Measurements from ENCODE around the gene LHB.

Gene LHB

DNA sequence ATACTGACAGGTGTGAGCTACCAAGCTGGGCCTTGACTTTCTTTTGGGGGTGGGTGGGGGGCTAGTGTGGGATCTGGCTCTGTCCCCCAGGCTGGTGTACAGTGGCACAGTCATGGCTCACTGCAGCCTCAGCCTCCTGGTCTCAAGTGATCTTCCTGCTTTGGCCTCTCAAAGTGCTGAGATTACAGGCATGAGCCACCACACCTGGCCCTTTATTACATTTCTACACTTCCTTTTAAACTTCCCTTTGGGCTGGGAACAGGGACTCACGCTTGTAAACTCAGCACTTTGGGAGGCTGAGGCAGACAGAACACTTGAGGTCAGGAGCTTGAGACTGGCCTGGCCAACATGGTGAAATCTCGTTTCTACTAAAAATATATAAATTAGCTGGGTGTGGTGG is 39.8 kb downstream of the LHB start:
- Histone ChIP-seq H4K20me1 (ENCODE audit: insufficient read depth, low read length) (no peaks in the 10 kb centered on the region), H3K9me2 (ENCODE audit: low read depth, low read length) (no peaks in the 10 kb centered on the region), H3K36me3 (ENCODE audit: insufficient read depth, low read length) (peaks cover 16% of the 10 kb centered on the region), H3K27ac (ENCODE audit: low read depth, low read length, poor library complexity, severe bottlenecking) (no peak overlapping the region), H3K4me3 (ENCODE audit: low read depth, low read length, poor library complexity, severe bottlenecking) (no peak overlapping the region), H3K4me1 (ENCODE audit: insufficient read depth, low read length, severe bottlenecking) (no peaks in the 10 kb centered on the region), H3K27me3 (ENCODE audit: insufficient read depth, low read length) (no peaks in the 10 kb centered on the region), H2AFZ (ENCODE audit: low read length) (no peak overlapping the region), H3K4me2 (ENCODE audit: low read length) (no peak overlapping the region), H3F3A (ENCODE audit: insufficient read depth, low read length) (no peaks in the 10 kb centered on the region), H3K9ac (ENCODE audit: low read length) (no peak overlapping the region), H3K9me3 (ENCODE audit: low read length) (no peaks in the 10 kb centered on the region), H3K79me2 (ENCODE audit: insufficient read depth, low read length) (no peaks in the 10 kb centered on the region)
- TF ChIP-seq EZH2 (IDR thresholded peaks at IDR 0.05; ENCODE audit: borderline replicate concordance, low read length) = no peak

DNA sequence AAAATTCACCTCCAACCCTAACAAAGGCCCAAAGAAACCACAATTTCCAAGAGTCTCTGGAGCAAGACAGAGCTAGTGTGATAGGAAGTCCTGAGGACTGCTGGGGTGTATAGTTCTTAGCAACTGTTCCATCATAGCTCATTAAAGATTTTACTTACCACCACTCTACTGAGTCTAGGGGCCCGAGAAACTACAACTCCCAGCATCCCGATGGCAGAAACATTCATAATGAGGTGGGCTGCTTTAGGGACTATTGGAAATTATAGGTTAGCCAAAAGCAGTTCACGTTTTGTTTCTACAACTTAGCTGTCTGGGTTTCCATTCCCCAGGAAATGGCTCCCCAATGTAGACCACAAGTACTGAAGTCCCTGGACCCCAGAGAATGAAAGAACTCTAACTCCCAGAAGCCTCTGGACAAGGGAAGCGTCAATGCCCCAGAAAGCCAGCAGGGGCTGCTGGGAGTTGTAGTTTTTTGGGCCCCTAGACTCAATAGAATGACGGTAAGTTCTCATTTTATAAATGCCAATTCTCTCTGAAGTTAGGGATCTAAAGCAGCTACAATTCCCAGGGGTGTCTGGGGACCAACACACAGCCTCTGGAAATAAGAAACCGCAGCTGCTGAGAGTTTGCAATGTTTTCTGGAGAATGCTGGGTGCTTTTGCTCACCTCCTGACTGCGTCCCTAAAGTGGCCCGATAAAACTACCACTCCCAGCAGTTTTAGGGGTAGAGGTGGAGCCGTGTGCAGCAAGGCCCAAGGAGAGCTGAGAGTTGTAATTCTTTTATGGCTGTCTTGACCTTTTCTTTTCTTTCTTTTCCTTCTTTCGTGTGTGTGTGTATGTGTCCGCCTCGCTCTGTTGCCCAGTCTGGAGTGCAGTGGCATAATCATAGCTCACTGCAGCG is 40.7 kb downstream of the LHB start:
- Histone ChIP-seq H3K9me2 (ENCODE audit: low read depth, low read length) (no peaks in the 10 kb centered on the region), H4K20me1 (ENCODE audit: insufficient read depth, low read length) (no peaks in the 10 kb centered on the region), H2AFZ (ENCODE audit: low read length) (no peak overlapping the region), H3K4me3 (ENCODE audit: low read depth, low read length, poor library complexity, severe bottlenecking) (no peak overlapping the region), H3F3A (ENCODE audit: insufficient read depth, low read length) (no peaks in the 10 kb centered on the region), H3K27ac (ENCODE audit: low read depth, low read length, poor library complexity, severe bottlenecking) (no peak overlapping the region), H3K79me2 (ENCODE audit: insufficient read depth, low read length) (no peaks in the 10 kb centered on the region), H3K27me3 (ENCODE audit: insufficient read depth, low read length) (no peaks in the 10 kb centered on the region), H3K9me3 (ENCODE audit: low read length) (no peaks in the 10 kb centered on the region), H3K4me1 (ENCODE audit: insufficient read depth, low read length, severe bottlenecking) (no peaks in the 10 kb centered on the region), H3K9ac (ENCODE audit: low read length) (no peak overlapping the region), H3K4me2 (ENCODE audit: low read length) (no peak overlapping the region), H3K36me3 (ENCODE audit: insufficient read depth, low read length) (peaks cover 16% of the 10 kb centered on the region)
- TF ChIP-seq EZH2 (IDR thresholded peaks at IDR 0.05; ENCODE audit: borderline replicate concordance, low read length) = no peak
- TF ChIP-seq, protein P1, sequence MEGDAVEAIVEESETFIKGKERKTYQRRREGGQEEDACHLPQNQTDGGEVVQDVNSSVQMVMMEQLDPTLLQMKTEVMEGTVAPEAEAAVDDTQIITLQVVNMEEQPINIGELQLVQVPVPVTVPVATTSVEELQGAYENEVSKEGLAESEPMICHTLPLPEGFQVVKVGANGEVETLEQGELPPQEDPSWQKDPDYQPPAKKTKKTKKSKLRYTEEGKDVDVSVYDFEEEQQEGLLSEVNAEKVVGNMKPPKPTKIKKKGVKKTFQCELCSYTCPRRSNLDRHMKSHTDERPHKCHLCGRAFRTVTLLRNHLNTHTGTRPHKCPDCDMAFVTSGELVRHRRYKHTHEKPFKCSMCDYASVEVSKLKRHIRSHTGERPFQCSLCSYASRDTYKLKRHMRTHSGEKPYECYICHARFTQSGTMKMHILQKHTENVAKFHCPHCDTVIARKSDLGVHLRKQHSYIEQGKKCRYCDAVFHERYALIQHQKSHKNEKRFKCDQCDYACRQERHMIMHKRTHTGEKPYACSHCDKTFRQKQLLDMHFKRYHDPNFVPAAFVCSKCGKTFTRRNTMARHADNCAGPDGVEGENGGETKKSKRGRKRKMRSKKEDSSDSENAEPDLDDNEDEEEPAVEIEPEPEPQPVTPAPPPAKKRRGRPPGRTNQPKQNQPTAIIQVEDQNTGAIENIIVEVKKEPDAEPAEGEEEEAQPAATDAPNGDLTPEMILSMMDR (IDR thresholded peaks at IDR 0.05; ENCODE audit: low read length) = no peak

DNA sequence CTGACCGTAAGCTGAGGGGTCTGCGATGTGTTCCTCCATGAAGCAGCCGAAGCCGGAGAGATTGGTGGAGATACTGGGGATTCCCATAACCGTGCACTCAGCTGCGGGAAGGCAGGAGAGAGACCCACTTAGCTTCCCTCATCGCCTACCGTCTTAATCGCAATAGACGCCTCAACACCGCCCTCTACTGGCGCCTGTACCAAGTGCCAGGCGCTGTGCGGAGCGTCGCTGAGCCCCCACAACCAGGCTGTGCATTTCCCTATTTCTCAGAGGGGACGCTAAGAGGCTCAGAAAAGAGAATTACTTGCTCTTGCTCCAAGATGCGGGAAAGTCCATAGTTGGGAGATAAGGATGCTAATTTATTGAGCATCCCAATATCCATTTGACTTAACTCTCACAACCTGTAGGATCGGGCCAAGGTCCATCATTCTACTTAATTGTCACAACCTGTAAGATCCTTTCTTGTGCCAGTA is 45.9 kb downstream of the LHB start:
- no peaks in the 10 kb centered on the region for H3K27me3 ChIP-seq (ENCODE audit: insufficient read depth, low read length)
- no peak overlapping the region for H3K9ac ChIP-seq (ENCODE audit: low read length)
- no peak overlapping the region for H3K4me3 ChIP-seq (ENCODE audit: low read depth, low read length, poor library complexity, severe bottlenecking)
- H3K9me2 ChIP-seq (ENCODE audit: low read depth, low read length) = no peaks in the 10 kb centered on the region
- H4K20me1 ChIP-seq (ENCODE audit: insufficient read depth, low read length) = no peaks in the 10 kb centered on the region
- no peak overlapping the region for H3K27ac ChIP-seq (ENCODE audit: low read depth, low read length, poor library complexity, severe bottlenecking)
- peaks cover 53% of the 10 kb centered on the region for H3K36me3 ChIP-seq (ENCODE audit: insufficient read depth, low read length)
- TF ChIP-seq, protein P1 (IDR thresholded peaks at IDR 0.05; ENCODE audit: low read length) = peak; percentile 97
- TF ChIP-seq EZH2 (IDR thresholded peaks at IDR 0.05; ENCODE audit: borderline replicate concordance, low read length) = no peak
- peaks cover 5% of the 10 kb centered on the region; the same call in 1 of the 2 replicates for H3F3A ChIP-seq (ENCODE audit: insufficient read depth, low read length)
- peaks cover 26% of the 10 kb centered on the region for H3K4me1 ChIP-seq (ENCODE audit: insufficient read depth, low read length, severe bottlenecking)
- no peaks in the 10 kb centered on the region for H3K9me3 ChIP-seq (ENCODE audit: low read length)
- H3K4me2 ChIP-seq (ENCODE audit: low read length) = peak overlapping the region; percentile 20; the same call in 1 of the 2 replicates
- H2AFZ ChIP-seq (ENCODE audit: low read length) = no peak overlapping the region
- H3K79me2 ChIP-seq (ENCODE audit: insufficient read depth, low read length) = 0 out of 2 replicates have a peak, but pooled peaks cover 3% of the 10 kb centered on the region
